Measurements from ENCODE around the gene NRP2.

GRCh38 chr2:205702576-205702975, 20.3 kb downstream of the NRP2 start:
- no peak for TF ChIP-seq GATA2 (IDR thresholded peaks at IDR 0.05; ENCODE audit: low read depth, low read length)
- TF ChIP-seq GATA3 (IDR thresholded peaks at IDR 0.05; ENCODE audit: low read depth, low read length), result no peak
